HUES6 (cell line): ENCODE data around the gene MRGPRF.

Experiments used
- H3K27ac ChIP-seq: 2 replicates; pipeline ENCODE4 v1.7.0; 2013; ENCODE audit warnings: low read depth, mild to moderate bottlenecking, low read length, inconsistent platforms
- H3K27me3 ChIP-seq: 2 replicates; pipeline ENCODE4 v1.6.1; 2013; ENCODE audit warnings: low read length; ENCODE audit not compliant: control insufficient read depth, insufficient read depth
- H3K36me3 ChIP-seq: 2 replicates; pipeline ENCODE4 v1.6.1; 2013; ENCODE audit warnings: low read length; ENCODE audit not compliant: control insufficient read depth, insufficient read depth
- H3K4me1 ChIP-seq: 2 replicates; pipeline ENCODE4 v1.6.1; 2013; ENCODE audit warnings: low read length; ENCODE audit not compliant: control insufficient read depth, insufficient read depth
- H3K4me3 ChIP-seq: 2 replicates; pipeline ENCODE4 v1.5.1; 2013; ENCODE audit warnings: low read depth, low read length
- H3K9ac ChIP-seq: one replicate; pipeline ENCODE4 v1.6.1; 2013; ENCODE audit warnings: mild to moderate bottlenecking, low read length
- H3K9me3 ChIP-seq: 2 replicates; pipeline ENCODE4 v1.6.1; 2013; ENCODE audit warnings: low read depth, low read length; ENCODE audit not compliant: control insufficient read depth, insufficient read depth

The MRGPRF gene

DNA sequence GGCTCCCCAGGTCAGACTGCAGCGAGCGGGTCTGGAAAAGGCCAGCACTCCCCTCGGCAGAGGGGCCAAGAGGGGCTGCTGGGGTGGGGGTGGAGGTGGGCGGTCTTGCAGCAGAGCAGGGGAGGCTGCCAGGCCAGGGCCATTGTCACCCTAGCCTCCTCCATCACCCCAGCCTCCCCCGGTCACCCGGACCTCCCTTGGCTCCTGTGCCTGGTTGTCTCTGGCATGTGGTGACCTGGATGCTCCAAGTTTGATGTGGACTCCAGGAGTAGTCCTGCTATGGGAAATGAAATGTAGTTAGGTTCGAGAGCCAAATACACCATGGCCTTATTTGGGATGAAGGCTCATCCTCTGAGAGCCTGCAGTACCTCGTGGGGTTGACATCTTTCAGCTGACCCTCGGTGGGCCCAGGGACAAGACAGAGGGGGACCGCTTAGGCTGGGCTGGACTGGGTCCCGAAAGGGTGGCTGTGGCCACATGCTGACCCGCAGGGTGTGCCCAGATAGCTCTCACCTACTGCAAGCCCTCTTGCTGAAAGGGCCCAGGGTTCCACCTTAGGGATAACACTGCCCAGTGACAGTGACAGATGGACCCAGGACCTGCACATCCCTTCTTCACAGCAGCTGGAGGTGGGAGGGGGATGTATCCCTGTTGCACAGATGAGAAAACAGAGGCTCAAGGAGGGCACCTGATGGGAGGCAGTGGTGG lies 56.3 kb downstream of the MRGPRF start:
- H3K27me3 ChIP-seq = no peaks in the 10 kb centered on the region
- H3K9ac ChIP-seq = no peak overlapping the region
- H3K27ac ChIP-seq = no peak overlapping the region
- H3K4me1 ChIP-seq = peaks cover 8% of the 10 kb centered on the region; the same call in 1 of the 2 replicates
- H3K4me3 ChIP-seq = no peak overlapping the region
- no peaks in the 10 kb centered on the region for H3K9me3 ChIP-seq
- H3K36me3 ChIP-seq = no peaks in the 10 kb centered on the region

- H3K4me3 ChIP-seq = no peak overlapping the region
- H3K27ac ChIP-seq = no peak overlapping the region
- H3K9ac ChIP-seq = no peak overlapping the region
Measured at GRCh38 chr11:68956142-68956541, 56.9 kb downstream of the MRGPRF start.

DNA sequence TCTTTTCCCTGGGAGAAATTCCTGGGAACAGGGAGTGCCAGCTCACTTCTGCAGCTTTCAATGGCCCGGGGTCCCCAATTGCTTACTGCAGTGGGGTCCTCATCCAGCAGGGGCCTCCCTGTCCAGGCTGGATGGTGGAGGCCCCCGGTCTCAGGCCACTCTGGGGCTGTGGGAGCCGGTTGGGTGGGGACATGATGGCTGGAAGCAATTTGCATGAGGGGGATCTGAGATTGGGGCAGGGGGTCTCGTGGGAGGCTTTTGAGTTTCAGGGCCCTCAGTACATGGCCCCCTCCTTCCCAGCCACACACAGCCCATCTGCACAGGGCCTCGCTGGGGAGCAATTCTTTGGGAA lies 57.5 kb downstream of the MRGPRF start:
- H3K9ac ChIP-seq = no peak overlapping the region
- no peaks in the 10 kb centered on the region for H3K36me3 ChIP-seq
- no peak overlapping the region for H3K4me3 ChIP-seq
- H3K27me3 ChIP-seq = no peaks in the 10 kb centered on the region
- no peaks in the 10 kb centered on the region for H3K9me3 ChIP-seq
- H3K4me1 ChIP-seq = peaks cover 14% of the 10 kb centered on the region
- H3K27ac ChIP-seq = no peak overlapping the region

More at GRCh38 chr11:68956142-68956541, 56.9 kb downstream of the MRGPRF start:
- Histone ChIP-seq H3K27me3 (no peaks in the 10 kb centered on the region), H3K4me1 (peaks cover 8% of the 10 kb centered on the region; the same call in 1 of the 2 replicates), H3K36me3 (no peaks in the 10 kb centered on the region), H3K9me3 (no peaks in the 10 kb centered on the region)

DNA sequence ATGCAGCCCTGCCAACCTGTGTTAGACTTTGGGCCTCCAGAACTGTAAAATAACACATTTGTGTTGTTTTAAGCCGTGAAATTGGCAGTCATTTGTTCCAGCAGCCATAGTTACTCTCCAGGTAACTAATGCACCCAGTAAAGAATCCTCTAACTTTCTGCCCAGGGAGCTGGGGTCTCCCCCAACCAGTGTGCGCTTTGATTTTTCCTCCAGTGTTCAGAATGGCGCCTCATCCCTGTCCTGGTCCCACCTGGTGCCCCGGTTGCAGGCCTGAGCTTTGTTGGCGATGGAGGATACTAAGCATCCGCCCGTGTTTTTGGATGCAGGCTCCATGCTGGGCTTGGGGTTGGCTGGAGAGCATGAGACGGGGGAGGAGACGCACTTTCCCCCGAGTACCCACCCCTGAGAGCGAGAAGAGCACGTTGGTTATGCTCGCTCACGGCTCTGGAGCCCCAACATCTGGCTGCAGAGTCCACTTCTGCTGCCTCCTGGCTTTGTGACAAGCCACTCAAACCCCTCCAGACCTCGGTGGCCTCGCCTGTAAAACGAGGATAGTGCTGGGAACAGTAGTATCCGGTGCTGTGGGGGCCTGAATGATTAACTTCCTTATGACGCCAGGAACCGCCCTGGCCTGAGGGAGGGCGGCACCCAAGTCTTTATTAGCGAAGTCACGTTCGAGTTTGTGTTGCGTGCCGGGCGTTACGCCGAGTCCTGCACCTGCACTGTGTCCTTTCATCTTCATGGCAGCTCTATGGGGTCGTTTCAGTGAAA lies 58.0 kb downstream of the MRGPRF start:
- Histone ChIP-seq H3K9ac (no peak overlapping the region), H3K27me3 (no peaks in the 10 kb centered on the region), H3K27ac (no peak overlapping the region)

More for the DNA sequence above, 58.0 kb downstream of the MRGPRF start:
- Histone ChIP-seq H3K36me3 (no peaks in the 10 kb centered on the region), H3K9me3 (no peaks in the 10 kb centered on the region), H3K4me3 (no peak overlapping the region), H3K4me1 (peaks cover 16% of the 10 kb centered on the region)
